ENCODE results near the gene GOLGA1. TPM values are rescaled to one million over a fixed set of nuclear protein-coding genes. Genes with fewer than 3 reads are reported as not detected.

Gene GOLGA1
- total RNA-seq, 1 experiment from 2014 or later: 22.8 TPM

DNA sequence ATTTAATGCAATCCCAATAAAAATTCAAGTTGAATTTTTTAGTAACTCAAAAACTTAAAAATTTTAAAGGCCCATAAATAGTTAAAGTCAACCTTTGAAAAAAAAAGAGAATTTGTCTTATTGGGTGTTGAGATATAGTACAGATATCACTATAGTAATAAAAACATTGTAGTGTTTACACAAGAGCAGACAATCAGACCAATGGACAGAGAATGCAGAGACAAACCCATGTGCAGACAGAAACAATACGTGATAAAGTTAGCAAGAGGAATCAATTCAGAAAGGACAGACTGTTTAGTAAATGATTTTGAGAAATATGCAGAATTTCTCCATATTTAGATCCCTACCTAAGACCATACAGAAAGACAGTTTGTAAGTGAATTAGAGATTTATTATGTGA, 33.9 kb downstream of the GOLGA1 start:
- no peaks in the 10 kb centered on the region for H3K27me3 Mint-ChIP-seq (ENCODE audit: insufficient read depth, unreplicated experiment)
- no peak for DNase-seq (ENCODE audit: unreplicated experiment)
- H3K4me3 Mint-ChIP-seq (ENCODE audit: unreplicated experiment): no peak overlapping the region
- ChIA-PET CTCF (no interaction called here), POLR2A (no interaction called here)
- no TSS peak for BruUV-seq (replicated peaks)
- intact Hi-C loops (cut with micrococcal nuclease): no loop called here
- H3K36me3 Mint-ChIP-seq (ENCODE audit: insufficient read depth, unreplicated experiment): peaks cover 64% of the 10 kb centered on the region
- no peaks in the 10 kb centered on the region for H3K9me3 Mint-ChIP-seq (ENCODE audit: unreplicated experiment)
- no peak overlapping the region for H3K27ac Mint-ChIP-seq (ENCODE audit: low read depth, unreplicated experiment)
- H3K4me1 Mint-ChIP-seq (ENCODE audit: insufficient read depth, unreplicated experiment): no peaks in the 10 kb centered on the region
- no peak for TF ChIP-seq CTCF (IDR thresholded peaks at IDR 0.05; ENCODE audit: unreplicated experiment)

- Mint-ChIP-seq H3K36me3 (ENCODE audit: insufficient read depth, unreplicated experiment) (peaks cover 66% of the 10 kb centered on the region), H3K27ac (ENCODE audit: low read depth, unreplicated experiment) (no peak overlapping the region), H3K9me3 (ENCODE audit: unreplicated experiment) (no peaks in the 10 kb centered on the region), H3K4me3 (ENCODE audit: unreplicated experiment) (no peak overlapping the region), H3K4me1 (ENCODE audit: insufficient read depth, unreplicated experiment) (peaks cover 3% of the 10 kb centered on the region), H3K27me3 (ENCODE audit: insufficient read depth, unreplicated experiment) (no peaks in the 10 kb centered on the region)
- POLR2A ChIA-PET: interaction anchor here (0.5 to 1.1 kb wide), 2 partner anchors 32 to 392 kb away, joined by 3 to 4 read pairs; no protein-coding TSS in a partner anchor
- CTCF ChIA-PET: interaction anchor here (1.1 to 1.3 kb wide), 2 partner anchors 12 to 47 kb away, joined by 3 read pairs; no protein-coding TSS in a partner anchor
- TF ChIP-seq CTCF (IDR thresholded peaks at IDR 0.05; ENCODE audit: unreplicated experiment): no peak
- DNase-seq (ENCODE audit: unreplicated experiment): peak; percentile 11
- intact Hi-C loops (cut with micrococcal nuclease): no loop called here
- BruUV-seq (replicated peaks): no TSS peak
Measured at GRCh38 chr9:124899845-124900244, 41.0 kb downstream of the GOLGA1 start.

DNA sequence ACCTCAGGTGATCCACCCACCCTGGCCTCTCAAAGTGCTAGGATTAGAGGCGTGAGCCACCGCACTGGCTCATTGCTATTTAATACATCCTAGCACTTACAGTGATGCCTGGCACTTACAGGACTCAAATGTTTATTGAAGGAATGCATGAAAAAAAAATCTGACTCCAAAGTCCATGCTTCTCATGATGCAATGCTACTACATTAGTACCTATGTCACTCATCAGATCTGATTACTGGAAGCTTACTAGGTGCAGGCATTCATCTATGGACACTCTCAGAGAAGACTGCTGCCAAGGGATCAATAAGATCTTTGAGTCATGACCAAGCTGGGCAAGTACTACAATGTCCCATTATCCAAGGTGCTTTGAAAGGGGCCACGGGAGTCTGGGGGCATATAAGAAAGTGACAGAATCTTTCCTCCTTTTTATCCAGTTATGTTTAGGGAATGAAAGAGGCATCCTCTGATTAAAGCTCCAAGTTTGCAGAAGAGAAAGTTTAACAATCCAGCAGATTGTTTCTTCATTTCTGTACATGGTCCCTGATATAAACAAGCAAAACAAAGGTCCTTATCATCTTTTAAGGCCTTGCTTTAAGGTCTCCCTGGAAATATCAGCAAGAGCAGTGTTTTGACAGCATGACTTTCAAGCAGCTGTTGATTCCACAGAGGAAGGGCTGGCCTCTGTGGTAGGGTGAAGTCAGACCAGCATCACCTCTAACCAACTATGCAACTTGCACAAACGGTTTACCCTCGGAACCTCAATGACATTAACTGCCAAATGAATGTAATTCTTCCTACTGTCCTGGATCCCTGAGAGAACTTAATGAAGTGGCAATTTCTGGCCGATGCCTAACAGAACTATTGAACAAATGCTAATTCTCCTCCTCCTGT, 43.1 kb downstream of the GOLGA1 start:
- Mint-ChIP-seq H3K36me3 (ENCODE audit: insufficient read depth, unreplicated experiment) (peaks cover 69% of the 10 kb centered on the region), H3K27ac (ENCODE audit: low read depth, unreplicated experiment) (no peak overlapping the region), H3K4me3 (ENCODE audit: unreplicated experiment) (no peak overlapping the region), H3K4me1 (ENCODE audit: insufficient read depth, unreplicated experiment) (peaks cover 5% of the 10 kb centered on the region), H3K9me3 (ENCODE audit: unreplicated experiment) (no peaks in the 10 kb centered on the region), H3K27me3 (ENCODE audit: insufficient read depth, unreplicated experiment) (no peaks in the 10 kb centered on the region)
- no peak for DNase-seq (ENCODE audit: unreplicated experiment)
- intact Hi-C loops (cut with micrococcal nuclease): no loop called here
- ChIA-PET POLR2A (interaction anchor here (0.7 to 1.0 kb wide), 3 partner anchors 11 to 346 kb away, joined by 3 to 4 read pairs (median 3); no protein-coding TSS in a partner anchor), CTCF (interaction anchor here (0.6 to 0.9 kb wide), 2 partner anchors 11 to 266 kb away, joined by 3 to 4 read pairs; no protein-coding TSS in a partner anchor)
- BruUV-seq (replicated peaks): no TSS peak
- TF ChIP-seq CTCF (IDR thresholded peaks at IDR 0.05; ENCODE audit: unreplicated experiment): no peak

GRCh38 chr9:124894741-124895170, 46.1 kb downstream of the GOLGA1 start:
- Mint-ChIP-seq H3K4me1 (ENCODE audit: insufficient read depth, unreplicated experiment) (peaks cover 5% of the 10 kb centered on the region), H3K9me3 (ENCODE audit: unreplicated experiment) (no peaks in the 10 kb centered on the region), H3K36me3 (ENCODE audit: insufficient read depth, unreplicated experiment) (peaks cover 72% of the 10 kb centered on the region), H3K4me3 (ENCODE audit: unreplicated experiment) (no peak overlapping the region), H3K27me3 (ENCODE audit: insufficient read depth, unreplicated experiment) (no peaks in the 10 kb centered on the region), H3K27ac (ENCODE audit: low read depth, unreplicated experiment) (peak overlapping the region; percentile 74)
- intact Hi-C loops (cut with micrococcal nuclease): loop anchor here (1.0 to 2.0 kb wide), 3 partner anchors 22 to 120 kb away; partner anchors contain the start of gene WDR38
- BruUV-seq (replicated peaks): no TSS peak
- peak; percentile 54 for DNase-seq (ENCODE audit: unreplicated experiment)
- ChIA-PET POLR2A (interaction anchor here (1.6 to 2.5 kb wide), 2 partner anchors 31 to 33 kb away, joined by 8 to 10 read pairs; partner anchors contain the start of genes ARPC5L and RPL35), CTCF (interaction anchor here (0.6 to 2.5 kb wide), 14 partner anchors 12 to 1503 kb away, joined by 3 to 19 read pairs (median 7); partner anchors contain the start of genes ARPC5L, NR6A1, RPL35 and WDR38)
- peak; percentile 47 for TF ChIP-seq CTCF (IDR thresholded peaks at IDR 0.05; ENCODE audit: unreplicated experiment)

All from MCF 10A (cell line).